Calu3 (cell line): ENCODE data around the gene MAN1C1. TPM values are rescaled to one million over a fixed set of nuclear protein-coding genes. Genes with fewer than 3 reads are reported as not detected.

ENCODE experiments used
- BruUV-seq: library from RNA; stranded (reverse); fragments of 400-500 nt; replicated peaks from 2 replicates; lab custom pipeline; 2021; lab: Mats Ljungman, UMichigan
- CTCF ChIA-PET: fragments of 300-600 bp; sonication (Branson Sonifier 250); formaldehyde crosslinking; loops from one replicate; lab custom pipeline; 2022; ENCODE audit warnings: antibody characterized with exemption; lab: Charles Lee
- DNase-seq: peaks from one replicate; pipeline ENCODE4 v3.0.0; 2022
- H3K27ac Mint-ChIP-seq: one replicate; pipeline ENCODE4 v1.8.0; 2022; ENCODE audit warnings: mixed read lengths; ENCODE audit not compliant: unreplicated experiment
- H3K27me3 Mint-ChIP-seq: one replicate; pipeline ENCODE4 v1.8.0; 2022; ENCODE audit warnings: mixed read lengths; ENCODE audit not compliant: unreplicated experiment
- H3K36me3 Mint-ChIP-seq: one replicate; pipeline ENCODE4 v1.8.0; 2022; ENCODE audit warnings: mild to moderate bottlenecking, moderate library complexity, mixed read lengths; ENCODE audit not compliant: insufficient read depth, unreplicated experiment
- H3K4me1 Mint-ChIP-seq: one replicate; pipeline ENCODE4 v1.8.0; 2022; ENCODE audit warnings: mild to moderate bottlenecking, low read depth, mixed read lengths; ENCODE audit not compliant: unreplicated experiment
- H3K4me3 Mint-ChIP-seq: one replicate; pipeline ENCODE4 v1.8.0; 2022; ENCODE audit warnings: mild to moderate bottlenecking, low read depth, moderate library complexity, mixed read lengths; ENCODE audit not compliant: unreplicated experiment
- H3K9me3 Mint-ChIP-seq: one replicate; pipeline ENCODE4 v1.8.0; 2022; ENCODE audit warnings: low read depth, mixed read lengths; ENCODE audit not compliant: unreplicated experiment
- CTCF ChIP-seq: fragments of 200-600 bp; IDR thresholded peaks from one replicate; pipeline ENCODE4 v1.8.0; 2022; ENCODE audit warnings: antibody characterized with exemption; ENCODE audit not compliant: unreplicated experiment
- intact Hi-C: fragments of 100-400 bp; cut with micrococcal nuclease; formaldehyde crosslinking; loops from one replicate; pipeline ENCODE4 v1.10.0; 2022; ENCODE audit not compliant: unreplicated experiment
- total RNA-seq: library from RNA; stranded (reverse); gene quantifications from 2 replicates; pipeline ENCODE4 v1.2.3, GENCODE V29; 2022

Gene MAN1C1
- total RNA-seq, 1 experiment from 2014 or later, result 0.14 TPM

GRCh38 chr1:25672763-25673409 is 56.3 kb downstream of the MAN1C1 start:
- no peak overlapping the region for H3K27ac Mint-ChIP-seq

GRCh38 chr1:25673456-25673855 is 56.9 kb downstream of the MAN1C1 start:
- BruUV-seq, result no TSS peak
- no peak for TF ChIP-seq CTCF
- Mint-ChIP-seq H3K36me3 (no peaks in the 10 kb centered on the region), H3K27me3 (peaks cover 82% of the 10 kb centered on the region), H3K27ac (no peak overlapping the region), H3K4me3 (no peak overlapping the region), H3K9me3 (no peaks in the 10 kb centered on the region), H3K4me1 (no peaks in the 10 kb centered on the region)
- no peak for DNase-seq
- CTCF ChIA-PET, result no interaction called here
- intact Hi-C loops, result no loop called here

More at GRCh38 chr1:25672763-25673409, 56.3 kb downstream of the MAN1C1 start:
- CTCF ChIA-PET, result no interaction called here
- no peak for TF ChIP-seq CTCF
- no peaks in the 10 kb centered on the region for H3K4me1 Mint-ChIP-seq
- BruUV-seq, result no TSS peak
- H3K4me3 Mint-ChIP-seq, result no peak overlapping the region
- no peaks in the 10 kb centered on the region for H3K9me3 Mint-ChIP-seq
- H3K27me3 Mint-ChIP-seq, result peaks cover 82% of the 10 kb centered on the region
- H3K36me3 Mint-ChIP-seq, result no peaks in the 10 kb centered on the region
- intact Hi-C loops, result no loop called here
- DNase-seq, result no peak

DNA sequence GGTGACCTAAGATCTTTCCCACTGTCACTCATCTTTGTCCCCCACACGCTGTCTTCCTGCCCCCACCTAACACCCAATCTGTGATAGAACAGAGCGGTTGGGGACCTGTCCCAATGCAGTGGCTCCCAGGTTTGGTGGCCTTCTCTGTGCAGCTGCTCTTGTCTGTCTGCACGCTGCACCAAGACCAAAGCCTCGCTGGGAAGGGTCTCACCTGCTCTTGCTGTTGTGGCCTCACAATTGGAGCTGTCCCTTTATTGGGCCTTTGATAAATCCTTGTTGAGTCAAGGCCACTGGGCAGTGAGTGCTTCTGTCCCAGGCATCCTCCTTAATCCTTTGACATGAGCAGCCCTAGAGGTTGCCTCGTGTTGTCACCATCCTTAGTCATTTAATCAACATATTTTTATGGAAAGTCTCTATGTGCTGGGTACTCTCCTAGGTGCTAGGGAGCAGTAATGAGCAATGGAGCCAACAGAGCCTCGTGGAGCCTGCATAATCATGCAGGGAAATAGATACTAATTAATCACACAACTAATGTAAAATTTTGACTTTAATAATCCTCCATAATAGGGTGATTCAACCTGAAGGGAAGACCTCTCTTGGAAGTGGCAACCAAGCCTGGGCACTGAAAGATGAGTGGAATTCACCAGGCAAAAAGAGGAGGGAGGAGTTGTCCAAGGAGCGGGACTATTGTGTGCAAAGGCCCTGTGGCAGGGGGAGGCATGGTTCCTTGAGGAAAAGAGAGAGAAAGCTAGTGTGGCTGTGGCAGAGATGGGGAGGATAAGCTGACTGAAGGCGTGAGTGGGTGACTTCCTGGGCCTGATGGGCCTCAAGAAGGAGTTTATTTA is 57.6 kb downstream of the MAN1C1 start:
- Mint-ChIP-seq H3K27me3 (peaks cover 82% of the 10 kb centered on the region), H3K4me1 (no peaks in the 10 kb centered on the region), H3K4me3 (no peak overlapping the region), H3K9me3 (no peaks in the 10 kb centered on the region), H3K36me3 (no peaks in the 10 kb centered on the region), H3K27ac (no peak overlapping the region)
- TF ChIP-seq CTCF, result no peak
- no peak for DNase-seq
- CTCF ChIA-PET, result no interaction called here
- no TSS peak for BruUV-seq
- intact Hi-C loops, result no loop called here

GRCh38 chr1:25674807-25675084 is 58.2 kb downstream of the MAN1C1 start:
- no peak for DNase-seq
- Mint-ChIP-seq H3K4me1 (no peaks in the 10 kb centered on the region), H3K27ac (no peak overlapping the region), H3K27me3 (peaks cover 82% of the 10 kb centered on the region), H3K36me3 (no peaks in the 10 kb centered on the region), H3K4me3 (no peak overlapping the region), H3K9me3 (no peaks in the 10 kb centered on the region)
- intact Hi-C loops, result no loop called here
- no peak for TF ChIP-seq CTCF
- BruUV-seq, result no TSS peak
- CTCF ChIA-PET, result no interaction called here
